SW 1271 (cell line): ENCODE results near the gene OR52L1.
"Not testable (repeated sequence)": the region's sequence is repeated elsewhere in the genome, so short reads cannot be mapped to it uniquely, and the experiment has no call there.

ENCODE experiments used
- DNase-seq, 2 experiments: peaks; one replicate each; lab custom pipeline; 2025; lab: John Stamatoyannopoulos, UW

OR52L1 gene

GRCh38 chr11:5986885-5987284, at the start of gene OR52L1:
Gene OR52L1, minus strand, starts transcription at chr11:5986985. Its CDS starts 55 bp downstream, at chr11:5986930.
- no peak for DNase-seq

- DNase-seq: no peak
Observed at GRCh38 chr11:6030708-6031405, 44.1 kb upstream of the OR52L1 start, which contains the start of gene OR56A1. Gene OR56A1, minus strand, starts transcription at chr11:6030758. Its CDS starts 3,066 bp downstream, at chr11:6027692.

GRCh38 chr11:6027501-6027900, 40.7 kb upstream of the OR52L1 start:
- no peak for DNase-seq

GRCh38 chr11:6025056-6025455, 38.3 kb upstream of the OR52L1 start:
- no peak for DNase-seq

- peak in 1 of 2 experiments; percentile 37 for DNase-seq
Observed at GRCh38 chr11:6022956-6023355, 36.2 kb upstream of the OR52L1 start.

- DNase-seq: no peak
Observed at GRCh38 chr11:6013042-6013441, 26.3 kb upstream of the OR52L1 start.

GRCh38 chr11:6012035-6012668, 25.4 kb upstream of the OR52L1 start:
- DNase-seq: no peak

- DNase-seq: no peak
Observed at GRCh38 chr11:6006846-6007245, 20.1 kb upstream of the OR52L1 start, which contains the start of gene OR56A4. Gene OR56A4, minus strand, starts transcription at chr11:6006946. Its CDS starts 3,954 bp downstream, at chr11:6002992.

GRCh38 chr11:6006395-6006794, 19.6 kb upstream of the OR52L1 start:
- DNase-seq: no peak

GRCh38 chr11:6002202-6002699, 15.5 kb upstream of the OR52L1 start:
- DNase-seq: no peak

GRCh38 chr11:5994791-5995190, 8.0 kb upstream of the OR52L1 start:
- DNase-seq: no peak

GRCh38 chr11:5992604-5993251, 5.9 kb upstream of the OR52L1 start:
- DNase-seq: peak in 1 of 2 experiments; percentile 12

GRCh38 chr11:5992150-5992549, 5.4 kb upstream of the OR52L1 start:
- no peak for DNase-seq

- no peak for DNase-seq
Observed at GRCh38 chr11:5989203-5989602, 2.4 kb upstream of the OR52L1 start.

- no peak for DNase-seq
Observed at GRCh38 chr11:5983443-5983842, 3.3 kb downstream of the OR52L1 start.

- no peak for DNase-seq
Observed at GRCh38 chr11:5973530-5973929, 13.3 kb downstream of the OR52L1 start.

- DNase-seq: no peak
Observed at GRCh38 chr11:5968394-5968793, 18.4 kb downstream of the OR52L1 start, which contains the start of gene OR56A5. Gene OR56A5, minus strand, starts transcription at chr11:5968494. Its CDS starts 0 bp downstream, at chr11:5968494.

GRCh38 chr11:5967708-5968107, 19.1 kb downstream of the OR52L1 start:
- no peak for DNase-seq

- DNase-seq: no peak
Observed at GRCh38 chr11:5966958-5967357, 19.8 kb downstream of the OR52L1 start.

GRCh38 chr11:5960704-5961320, 26.0 kb downstream of the OR52L1 start:
- not testable (repeated sequence) for DNase-seq

- no peak for DNase-seq
Observed at GRCh38 chr11:5955586-5955985, 31.2 kb downstream of the OR52L1 start.

- no peak for DNase-seq
Observed at GRCh38 chr11:5941951-5942350, 44.8 kb downstream of the OR52L1 start, which contains the start of gene OR56A3. Gene OR56A3, plus strand, starts transcription at chr11:5942251. Its CDS starts 5,096 bp downstream, at chr11:5947347.
